Mammary epithelial cell (primary cell): Measurements from ENCODE around the gene SERPINB2.

Experiments used
- EZH2 ChIP-seq: IDR thresholded peaks from 2 replicates; pipeline ENCODE4 v1.6.1; 2012; ENCODE audit warnings: low read length, inconsistent platforms, borderline replicate concordance
- TF ChIP-seq, protein P1 (sequence below), 2 donors: IDR thresholded peaks in 1 of 2; conservative IDR thresholded peaks in 1 of 2; 2 replicates each; pipeline ENCODE4 v1.5.1; 2011 to 2012; ENCODE audit warnings: inconsistent platforms in 2 of 2, low read length in 2 of 2, mild to moderate bottlenecking in 2 of 2, control low read depth in 1 of 2, low read depth in 1 of 2; ENCODE audit not compliant: insufficient read depth in 1 of 2; ENCODE audit errors: extremely low read depth in 1 of 2

DNA sequence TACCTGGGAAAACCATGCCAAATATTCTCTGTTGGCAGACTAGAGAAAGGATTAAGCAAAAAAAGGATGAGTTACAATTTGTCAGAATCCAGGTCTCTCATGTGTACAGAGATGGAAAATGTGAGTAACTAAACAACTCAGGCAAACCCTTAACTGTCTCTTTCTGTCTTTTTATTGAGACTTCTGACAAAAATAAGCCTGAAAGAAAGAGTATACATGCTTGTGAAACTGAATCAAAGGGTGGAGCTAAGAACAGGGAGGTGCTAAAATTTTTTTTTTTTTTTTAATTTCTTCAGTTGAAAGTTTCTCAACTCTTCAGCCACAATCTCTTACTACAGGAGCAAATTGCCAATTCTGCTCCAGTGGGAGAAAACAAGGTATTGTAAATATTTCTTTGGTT lies 20.2 kb downstream of the SERPINB2 start, which contains the start of gene SERPINB10:
- TF ChIP-seq EZH2 = no peak
- TF ChIP-seq, protein P1, sequence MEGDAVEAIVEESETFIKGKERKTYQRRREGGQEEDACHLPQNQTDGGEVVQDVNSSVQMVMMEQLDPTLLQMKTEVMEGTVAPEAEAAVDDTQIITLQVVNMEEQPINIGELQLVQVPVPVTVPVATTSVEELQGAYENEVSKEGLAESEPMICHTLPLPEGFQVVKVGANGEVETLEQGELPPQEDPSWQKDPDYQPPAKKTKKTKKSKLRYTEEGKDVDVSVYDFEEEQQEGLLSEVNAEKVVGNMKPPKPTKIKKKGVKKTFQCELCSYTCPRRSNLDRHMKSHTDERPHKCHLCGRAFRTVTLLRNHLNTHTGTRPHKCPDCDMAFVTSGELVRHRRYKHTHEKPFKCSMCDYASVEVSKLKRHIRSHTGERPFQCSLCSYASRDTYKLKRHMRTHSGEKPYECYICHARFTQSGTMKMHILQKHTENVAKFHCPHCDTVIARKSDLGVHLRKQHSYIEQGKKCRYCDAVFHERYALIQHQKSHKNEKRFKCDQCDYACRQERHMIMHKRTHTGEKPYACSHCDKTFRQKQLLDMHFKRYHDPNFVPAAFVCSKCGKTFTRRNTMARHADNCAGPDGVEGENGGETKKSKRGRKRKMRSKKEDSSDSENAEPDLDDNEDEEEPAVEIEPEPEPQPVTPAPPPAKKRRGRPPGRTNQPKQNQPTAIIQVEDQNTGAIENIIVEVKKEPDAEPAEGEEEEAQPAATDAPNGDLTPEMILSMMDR (conservative IDR thresholded peaks at IDR 0.05 in 1 of 2, IDR thresholded peaks at IDR 0.05 in 1 of 2; ENCODE audit: extremely low read depth in 1 of 2, insufficient read depth in 1 of 2, low read depth in 1 of 2, low read length in 2 of 2) = no peak
